Upper lobe of right lung (tissue), 1 donor: ENCODE data around the gene CEP295NL. TPM values are rescaled to one million over a fixed set of nuclear protein-coding genes. Genes with fewer than 3 reads are reported as not detected.
"Not testable (repeated sequence)": the region's sequence is repeated elsewhere in the genome, so short reads cannot be mapped to it uniquely, and the experiment has no call there.

Experiments used
- ATAC-seq: fragments of 200-7000 bp; cut with Tn5 transposase; one replicate; pipeline ENCODE4 v1.9.1; 2020; ENCODE audit warnings: mild to moderate bottlenecking, moderate library complexity
- DNase-seq: peaks from one replicate; pipeline ENCODE4 v3.0.0-alpha.2; 2020
- H3K27ac ChIP-seq: fragments of 200-600 bp; one replicate; pipeline ENCODE4 v1.8.0; 2022
- H3K27me3 ChIP-seq: fragments of 200-600 bp; one replicate; pipeline ENCODE4 v1.8.0; 2022; ENCODE audit warnings: mild to moderate bottlenecking
- H3K36me3 ChIP-seq: fragments of 200-600 bp; one replicate; pipeline ENCODE4 v1.8.0; 2022
- H3K4me1 ChIP-seq: fragments of 200-600 bp; one replicate; pipeline ENCODE4 v1.8.0; 2022
- H3K4me3 ChIP-seq: fragments of 200-600 bp; one replicate; pipeline ENCODE4 v1.8.0; 2022; ENCODE audit warnings: mild to moderate bottlenecking
- H3K9me3 ChIP-seq: fragments of 200-600 bp; one replicate; pipeline ENCODE4 v1.8.0; 2022
- CTCF ChIP-seq: fragments of 200-600 bp; IDR thresholded peaks from one replicate; pipeline ENCODE4 v1.8.0; 2022; ENCODE audit warnings: antibody characterized with exemption
- intact Hi-C: fragments of 100-400 bp; cut with DNase I; formaldehyde crosslinking; loops from one replicate; pipeline ENCODE4 v1.11.0; 2022
- total RNA-seq: library from RNA; stranded (reverse); fragmentation: NEBNext Ultra II Directional; extraction: Animal tissue kit (Norgen Biotek cat#: 25700); gene quantifications from one replicate; pipeline ENCODE4 v1.2.1, GENCODE V29; 2021
- donor health status: DM: no; HTN: yes; CAD: no; lungs with severe emphysema.

Gene CEP295NL
- total RNA-seq, 1 donor from 2014 or later: 4.2 TPM

GRCh38 chr17:78879635-78880186 lies 23.3 kb downstream of the CEP295NL start:
- H3K4me1 ChIP-seq: peaks cover 39% of the 10 kb centered on the region
- TF ChIP-seq CTCF: no peak
- peak; percentile 1 for ATAC-seq
- H3K36me3 ChIP-seq: no peaks in the 10 kb centered on the region
- H3K9me3 ChIP-seq: no peaks in the 10 kb centered on the region
- intact Hi-C loops: no loop called here
- peak; percentile 76 for DNase-seq
- peak overlapping the region; percentile 83 for H3K27ac ChIP-seq
- H3K4me3 ChIP-seq: peak overlapping the region; percentile 2
- H3K27me3 ChIP-seq: no peaks in the 10 kb centered on the region

GRCh38 chr17:78878871-78879527 lies 24.0 kb downstream of the CEP295NL start:
- H3K27ac ChIP-seq: peak overlapping the region; percentile 83
- DNase-seq (no peak), ATAC-seq (no peak)
- H3K27me3 ChIP-seq: no peaks in the 10 kb centered on the region
- no peak for TF ChIP-seq CTCF
- no peaks in the 10 kb centered on the region for H3K9me3 ChIP-seq
- peak overlapping the region; percentile 2 for H3K4me3 ChIP-seq
- no peaks in the 10 kb centered on the region for H3K36me3 ChIP-seq
- H3K4me1 ChIP-seq: peaks cover 32% of the 10 kb centered on the region
- intact Hi-C loops: no loop called here

GRCh38 chr17:78878261-78878660 lies 24.7 kb downstream of the CEP295NL start:
- Histone ChIP-seq H3K4me1 (peaks cover 25% of the 10 kb centered on the region), H3K27ac (no peak overlapping the region)

GRCh38 chr17:78876954-78877517 lies 26.0 kb downstream of the CEP295NL start:
- intact Hi-C loops, H3K27me3 ChIP-seq, DNase-seq, H3K27ac ChIP-seq, H3K9me3 ChIP-seq, ATAC-seq, H3K4me3 ChIP-seq: not testable (repeated sequence)
- Histone ChIP-seq H3K4me1 (peaks cover 14% of the 10 kb centered on the region), H3K36me3 (peaks cover 10% of the 10 kb centered on the region)

More at GRCh38 chr17:78878261-78878660, 24.7 kb downstream of the CEP295NL start:
- no peaks in the 10 kb centered on the region for H3K27me3 ChIP-seq
- no peaks in the 10 kb centered on the region for H3K9me3 ChIP-seq
- peaks cover 2% of the 10 kb centered on the region for H3K36me3 ChIP-seq
- intact Hi-C loops: no loop called here
- ATAC-seq: no peak
- no peak for TF ChIP-seq CTCF
- no peak overlapping the region for H3K4me3 ChIP-seq
- DNase-seq: no peak

- Histone ChIP-seq H3K36me3 (peaks cover 17% of the 10 kb centered on the region), H3K4me1 (peaks cover 14% of the 10 kb centered on the region), H3K27me3 (no peaks in the 10 kb centered on the region), H3K4me3 (no peak overlapping the region), H3K27ac (no peak overlapping the region), H3K9me3 (no peaks in the 10 kb centered on the region)
- DNase-seq: no peak
- no peak for ATAC-seq
- intact Hi-C loops: no loop called here
- no peak for TF ChIP-seq CTCF
Observed at GRCh38 chr17:78876094-78876597, 26.9 kb downstream of the CEP295NL start.

GRCh38 chr17:78875363-78876093 lies 27.5 kb downstream of the CEP295NL start:
- H3K36me3 ChIP-seq: peaks cover 23% of the 10 kb centered on the region
- intact Hi-C loops: no loop called here
- H3K9me3 ChIP-seq: no peaks in the 10 kb centered on the region
- peaks cover 14% of the 10 kb centered on the region for H3K4me1 ChIP-seq
- no peak overlapping the region for H3K27ac ChIP-seq
- H3K4me3 ChIP-seq: no peak overlapping the region
- no peak for TF ChIP-seq CTCF
- H3K27me3 ChIP-seq: no peaks in the 10 kb centered on the region
- ATAC-seq (peak; percentile 25), DNase-seq (no peak)
